Keratinocyte (primary cell): ENCODE data around the gene OR7G3.

ENCODE experiments used
- CTCF ChIP-seq, 3 experiments: IDR thresholded peaks in 1 of 3; conservative IDR thresholded peaks in 1 of 3; optimal IDR thresholded peaks in 1 of 3; 2 replicates in 2 of 3; 3 replicates in 1 of 3; pipeline versions ENCODE3 to v1.5.1; 2011; ENCODE audit warnings: low read length in 3 of 3, mild to moderate bottlenecking in 3 of 3, moderate library complexity in 2 of 3, control low read depth in 1 of 3, inconsistent platforms in 1 of 3; ENCODE audit not compliant: insufficient read depth in 2 of 3; ENCODE audit errors: extremely low read depth in 1 of 3
- EZH2 ChIP-seq: IDR thresholded peaks from one replicate; pipeline ENCODE4 v1.6.1; 2012; ENCODE audit warnings: inconsistent platforms, mild to moderate bottlenecking, low read length, moderate library complexity

DNA sequence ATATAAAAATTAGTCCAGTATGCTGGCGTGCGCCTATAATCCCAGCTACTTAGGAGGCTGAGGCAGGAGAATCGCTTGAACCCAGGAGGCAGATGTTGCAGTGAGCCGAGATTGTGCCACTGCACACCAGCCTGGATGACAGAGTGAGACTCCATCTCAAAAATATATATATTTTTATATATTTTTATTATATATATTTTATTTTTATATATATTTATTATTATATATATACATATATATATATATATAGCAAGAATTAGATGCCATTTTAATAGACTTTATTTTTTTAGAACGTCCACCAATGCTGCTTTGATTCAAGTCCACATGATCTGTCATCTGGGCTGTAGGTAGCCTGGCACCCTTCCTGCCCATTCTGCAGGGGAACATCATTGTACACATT is 48.6 kb upstream of the OR7G3 start:
- TF ChIP-seq EZH2 (no peak), CTCF (optimal IDR thresholded peaks at IDR 0.05 in 1 of 3, IDR thresholded peaks at IDR 0.05 in 1 of 3, conservative IDR thresholded peaks at IDR 0.05 in 1 of 3; ENCODE audit: extremely low read depth in 1 of 3, insufficient read depth in 2 of 3, low read length in 3 of 3) (no peak)
